A549 treated with GW870086 at 1 μM for 4 hours (cell line): ENCODE data around the gene KBTBD6. TPM values are rescaled to one million over a fixed set of nuclear protein-coding genes. Genes with fewer than 3 reads are reported as not detected.

Experiments used
- total RNA-seq: library from RNA; stranded (reverse); fragments of 200-300 nt; extraction: Qiagen RNA extraction; gene quantifications from 5 replicates; pipeline ENCODE4 v1.2.3, GENCODE V29; 2022; ENCODE audit warnings: low read depth

The KBTBD6 gene, protein sequence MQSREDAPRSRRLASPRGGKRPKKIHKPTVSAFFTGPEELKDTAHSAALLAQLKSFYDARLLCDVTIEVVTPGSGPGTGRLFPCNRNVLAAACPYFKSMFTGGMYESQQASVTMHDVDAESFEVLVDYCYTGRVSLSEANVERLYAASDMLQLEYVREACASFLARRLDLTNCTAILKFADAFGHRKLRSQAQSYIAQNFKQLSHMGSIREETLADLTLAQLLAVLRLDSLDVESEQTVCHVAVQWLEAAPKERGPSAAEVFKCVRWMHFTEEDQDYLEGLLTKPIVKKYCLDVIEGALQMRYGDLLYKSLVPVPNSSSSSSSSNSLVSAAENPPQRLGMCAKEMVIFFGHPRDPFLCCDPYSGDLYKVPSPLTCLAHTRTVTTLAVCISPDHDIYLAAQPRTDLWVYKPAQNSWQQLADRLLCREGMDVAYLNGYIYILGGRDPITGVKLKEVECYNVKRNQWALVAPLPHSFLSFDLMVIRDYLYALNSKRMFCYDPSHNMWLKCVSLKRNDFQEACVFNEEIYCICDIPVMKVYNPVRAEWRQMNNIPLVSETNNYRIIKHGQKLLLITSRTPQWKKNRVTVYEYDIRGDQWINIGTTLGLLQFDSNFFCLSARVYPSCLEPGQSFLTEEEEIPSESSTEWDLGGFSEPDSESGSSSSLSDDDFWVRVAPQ
- total RNA-seq: 3.8 to 5.8 TPM (median 5.0 TPM) in 5 replicates

DNA sequence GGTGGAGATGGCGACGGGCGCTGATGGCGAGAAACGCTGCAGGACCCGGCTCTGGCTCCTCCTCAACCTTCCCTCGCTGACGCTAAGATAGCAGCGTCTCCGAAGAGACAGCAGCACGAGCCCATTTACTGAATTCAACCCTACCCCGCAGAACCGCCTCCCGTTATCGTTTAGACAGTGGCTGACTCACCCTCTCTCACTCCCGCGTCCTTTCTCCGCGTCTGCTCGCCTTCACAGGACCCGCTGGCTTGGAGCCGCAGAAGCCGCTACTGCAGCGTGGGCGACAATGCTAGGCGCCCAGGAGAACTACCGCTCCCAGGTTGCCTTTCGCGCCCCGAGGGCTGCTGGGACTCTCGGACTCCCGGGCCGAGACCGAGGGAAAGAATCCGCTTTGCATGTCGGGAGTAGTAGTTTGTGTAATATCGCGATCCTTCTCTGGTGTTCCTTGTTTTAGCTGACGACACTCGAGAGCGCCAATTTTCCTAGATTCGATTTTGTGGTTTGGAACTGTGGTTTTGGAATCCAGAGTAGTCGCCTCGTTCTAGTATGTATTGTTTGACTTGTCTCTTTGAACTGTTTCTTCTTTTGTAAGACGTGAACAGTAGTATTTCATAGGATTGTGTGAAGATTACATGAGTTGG lies at the start of gene KBTBD6:
KBTBD6 (minus strand) TSS at position 291 of the 641 bp plus-strand sequence. CDS start 291 bp downstream, outside the sequence.

Other genes starting within 250 kb of the KBTBD6 start
- gene ELF1, start 113.5 kb downstream of the KBTBD6 start, total RNA-seq: 29.8 to 39.5 TPM (median 36.8 TPM) in 5 replicates
- 7.8 to 10.4 TPM (median 8.1 TPM) in 5 replicates for gene WBP4, start 71.3 kb downstream of the KBTBD6 start, total RNA-seq
- 2.0 to 2.8 TPM (median 2.4 TPM) in 5 replicates for gene KBTBD7, start 61.8 kb upstream of the KBTBD6 start, total RNA-seq
- gene MTRF1, start 130.8 kb upstream of the KBTBD6 start, total RNA-seq: 4.2 to 7.2 TPM (median 5.8 TPM) in 5 replicates
- gene NAA16, start 178.5 kb upstream of the KBTBD6 start, total RNA-seq: 6.4 to 8.9 TPM (median 7.5 TPM) in 5 replicates